HL-60 (cell line): Measurements from ENCODE around the gene TCP11.

Experiments used
- DNase-seq, 2 experiments: peaks; one replicate each; pipeline ENCODE4 v3.0.0-alpha.2; 2010 to 2020; ENCODE audit warnings: low read depth in 1 of 2, low spot score in 1 of 2
- H3K27ac ChIP-seq: fragments of 250-450 bp; sonication (Bioruptor Pico); replicated peaks from 2 replicates; pipeline ENCODE4 v1.5.1; 2020; ENCODE audit warnings: mild to moderate bottlenecking, moderate library complexity
- H3K27me3 ChIP-seq: fragments of 250-450 bp; sonication (Bioruptor Pico); 2 replicates; pipeline ENCODE4 v1.5.1; 2021; ENCODE audit warnings: mild to moderate bottlenecking, moderate library complexity; ENCODE audit not compliant: insufficient read depth, poor library complexity, severe bottlenecking
- H3K4me3 ChIP-seq: replicated peaks from 2 replicates; pipeline ENCODE4 v1.5.1; 2011; ENCODE audit warnings: mild to moderate bottlenecking, control low read depth, low read length; ENCODE audit not compliant: insufficient read depth
- CTCF ChIP-seq: IDR thresholded peaks from one replicate; pipeline ENCODE4 v1.5.1; 2011; ENCODE audit warnings: low read length, control low read depth, inconsistent platforms; ENCODE audit not compliant: insufficient read depth
- GABPA ChIP-seq: IDR thresholded peaks from 2 replicates; pipeline ENCODE4 v1.6.1; 2012; ENCODE audit warnings: low read depth
- POLR2AphosphoS5 ChIP-seq: IDR thresholded peaks from 2 replicates; pipeline ENCODE4 v1.6.1; 2012; ENCODE audit warnings: low read depth
- REST ChIP-seq: IDR thresholded peaks from 2 replicates; pipeline ENCODE4 v1.6.1; 2012; ENCODE audit warnings: low read depth; ENCODE audit not compliant: insufficient replicate concordance
- SPI1 ChIP-seq: IDR thresholded peaks from 2 replicates; pipeline ENCODE4 v1.6.1; 2012; ENCODE audit warnings: low read depth, mild to moderate bottlenecking, borderline replicate concordance
- long read RNA-seq: library from polyadenylated mRNA; unstranded; transcript quantifications from one replicate; pipeline ENCODE4 v2.0.0, GENCODE V29; 2020

Gene TCP11
- long read RNA-seq, partial matches to known transcripts: 0 of 2 reads
- long read RNA-seq, other reads (novel, unspliced or antisense): 2 of 2 reads

- Histone ChIP-seq H3K27ac (no peak within 1 kb of the TSS), H3K27me3 (no peaks in the 10 kb centered on the region), H3K4me3 (no peak within 1 kb of the TSS)
- no peak for TF ChIP-seq SPI1
- no peak for TF ChIP-seq GABPA
- no peak for TF ChIP-seq CTCF
- no peak for TF ChIP-seq REST
- no peak for TF ChIP-seq POLR2AphosphoS5
- no peak for DNase-seq
Measured at GRCh38 chr6:35141007-35141655, at the start of gene TCP11. Gene TCP11, minus strand, starts transcription at chr6:35141339. Its CDS starts 469 bp downstream, at chr6:35140870.

GRCh38 chr6:35190306-35190705, 49.2 kb upstream of the TCP11 start:
- DNase-seq: no peak
- no peak for TF ChIP-seq REST
- H3K27me3 ChIP-seq: peaks cover 12% of the 10 kb centered on the region
- H3K27ac ChIP-seq: no peak overlapping the region
- no peak overlapping the region for H3K4me3 ChIP-seq

- TF ChIP-seq POLR2AphosphoS5 (no peak), SPI1 (no peak), CTCF (no peak), REST (no peak), GABPA (no peak)
- Histone ChIP-seq H3K27me3 (peaks cover 7% of the 10 kb centered on the region), H3K4me3 (no peak overlapping the region), H3K27ac (no peak overlapping the region)
- no peak for DNase-seq
Measured at GRCh38 chr6:35188886-35189285, 47.7 kb upstream of the TCP11 start.
